Kidney capillary endothelial cell (primary cell): ENCODE results near the gene SMIM20.
"Not testable (repeated sequence)": the region's sequence is repeated elsewhere in the genome, so short reads cannot be mapped to it uniquely, and the experiment has no call there.

Experiments used
- DNase-seq: peaks from one replicate; pipeline ENCODE4 v3.0.0-alpha.2; 2018; ENCODE audit warnings: low spot score

Gene SMIM20

DNA sequence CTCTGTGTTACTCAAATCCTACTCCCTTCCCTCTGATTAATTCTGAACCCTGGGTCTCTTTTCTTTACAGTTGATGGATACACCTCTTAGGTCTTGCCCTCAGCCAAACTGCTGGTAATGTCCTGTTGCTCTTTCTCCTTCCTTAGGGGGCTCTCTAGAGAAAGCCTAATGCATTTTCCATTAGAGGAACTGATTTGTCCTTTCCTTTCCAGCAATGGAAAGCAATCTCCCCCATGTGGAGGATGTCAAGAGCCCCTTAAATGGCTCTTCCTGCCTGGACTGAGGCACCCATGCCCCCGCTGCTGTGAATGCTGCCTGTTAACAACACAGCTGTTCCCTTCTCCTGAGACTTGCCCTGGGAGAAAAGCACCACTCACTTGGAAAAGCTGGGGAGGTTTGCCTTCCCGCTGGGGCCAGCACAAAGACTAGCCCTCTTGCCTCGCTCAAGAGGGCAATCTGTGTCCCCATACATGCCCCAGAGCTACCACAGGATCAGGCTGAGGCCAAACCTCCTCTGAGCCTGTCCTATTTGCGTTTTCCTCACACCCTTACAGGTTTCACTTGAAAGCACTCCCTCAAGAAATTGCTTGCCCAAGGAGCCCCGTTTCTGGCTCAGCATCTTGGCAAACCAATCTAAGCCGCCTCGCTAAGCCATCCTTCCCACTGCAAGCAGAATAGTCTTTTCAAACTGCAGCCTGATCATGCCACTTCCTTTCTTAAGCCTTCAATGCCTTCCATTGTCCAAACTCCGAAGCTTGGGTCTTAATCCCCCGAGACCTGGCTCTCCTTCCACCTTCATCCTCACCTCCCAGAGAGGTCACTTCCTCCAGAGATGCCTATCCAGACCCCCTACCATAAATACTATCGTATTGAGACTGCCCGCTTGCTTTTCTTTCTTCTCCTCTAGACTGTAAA is 23.2 kb upstream of the SMIM20 start:
- no peak for DNase-seq

DNA sequence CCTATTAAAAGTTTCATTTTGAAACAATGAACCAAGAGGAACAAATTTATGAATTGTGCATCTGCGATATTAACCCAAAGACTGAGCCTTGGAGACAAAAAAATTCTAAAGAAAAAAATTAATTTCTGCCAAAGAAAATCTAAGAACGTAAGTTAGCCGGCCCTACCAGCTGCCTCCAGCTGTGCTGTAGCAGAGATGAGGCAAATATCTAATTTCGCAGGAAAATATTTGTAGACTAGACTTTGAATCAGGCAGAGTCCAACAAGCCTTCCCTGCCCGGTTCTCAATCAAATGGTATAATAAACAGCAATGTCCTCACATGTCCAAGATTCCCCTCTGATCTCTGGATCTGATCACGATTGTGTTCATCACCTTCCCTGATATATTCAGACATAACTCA is 21.2 kb upstream of the SMIM20 start:
- DNase-seq = no peak

GRCh38 chr4:25896776-25897539 is 17.1 kb upstream of the SMIM20 start:
- DNase-seq = no peak

DNA sequence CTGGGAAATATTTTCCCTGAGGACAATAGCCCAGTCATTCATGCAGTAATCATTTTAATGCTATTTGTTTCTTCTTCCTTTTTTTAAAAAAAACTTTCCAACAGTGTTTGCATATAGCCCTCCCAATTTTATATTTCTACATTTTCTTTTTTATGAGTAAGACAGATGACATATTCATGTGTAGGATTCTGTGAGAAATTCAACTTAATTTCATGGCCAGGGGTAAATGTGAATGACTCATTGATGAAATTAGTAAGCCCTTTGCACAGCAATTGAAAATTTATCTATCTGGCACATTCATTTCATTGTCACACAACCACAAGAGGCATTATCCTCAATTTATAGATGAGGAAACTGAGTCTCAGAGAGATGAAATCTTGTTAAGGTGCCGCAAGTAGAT is 13.7 kb upstream of the SMIM20 start:
- DNase-seq = no peak

DNA sequence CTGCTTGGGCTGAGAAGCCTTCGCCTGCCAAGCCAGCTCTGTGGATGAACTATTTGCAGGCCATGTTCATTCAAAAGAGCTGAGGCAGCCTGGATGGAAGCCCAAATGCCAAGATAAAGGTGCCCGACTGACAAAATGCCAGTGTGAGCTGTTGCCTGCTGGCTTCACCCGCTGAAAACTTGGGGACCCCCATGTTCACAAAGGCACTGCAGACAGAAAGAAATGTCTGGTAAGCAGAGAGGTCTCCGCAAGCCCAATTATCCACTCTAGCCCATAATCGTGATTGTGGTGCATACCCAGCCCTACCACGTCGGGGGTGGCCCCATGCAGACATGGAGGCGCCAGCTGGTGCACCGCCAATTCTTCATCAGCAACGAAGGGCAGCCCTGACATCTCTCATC is 13.0 kb upstream of the SMIM20 start:
- DNase-seq = no peak

- no peak for DNase-seq
Observed at GRCh38 chr4:25903900-25904747, 9.9 kb upstream of the SMIM20 start.

- DNase-seq = no peak
Observed at GRCh38 chr4:25904748-25905082, 9.3 kb upstream of the SMIM20 start.

GRCh38 chr4:25905371-25905770 is 8.6 kb upstream of the SMIM20 start:
- DNase-seq = no peak

- DNase-seq = not testable (repeated sequence)
Observed at GRCh38 chr4:25906113-25906512, 7.9 kb upstream of the SMIM20 start.

GRCh38 chr4:25908491-25908901 is 5.5 kb upstream of the SMIM20 start:
- peak; percentile 80 for DNase-seq

GRCh38 chr4:25911356-25911755 is 2.7 kb upstream of the SMIM20 start:
- no peak for DNase-seq

DNA sequence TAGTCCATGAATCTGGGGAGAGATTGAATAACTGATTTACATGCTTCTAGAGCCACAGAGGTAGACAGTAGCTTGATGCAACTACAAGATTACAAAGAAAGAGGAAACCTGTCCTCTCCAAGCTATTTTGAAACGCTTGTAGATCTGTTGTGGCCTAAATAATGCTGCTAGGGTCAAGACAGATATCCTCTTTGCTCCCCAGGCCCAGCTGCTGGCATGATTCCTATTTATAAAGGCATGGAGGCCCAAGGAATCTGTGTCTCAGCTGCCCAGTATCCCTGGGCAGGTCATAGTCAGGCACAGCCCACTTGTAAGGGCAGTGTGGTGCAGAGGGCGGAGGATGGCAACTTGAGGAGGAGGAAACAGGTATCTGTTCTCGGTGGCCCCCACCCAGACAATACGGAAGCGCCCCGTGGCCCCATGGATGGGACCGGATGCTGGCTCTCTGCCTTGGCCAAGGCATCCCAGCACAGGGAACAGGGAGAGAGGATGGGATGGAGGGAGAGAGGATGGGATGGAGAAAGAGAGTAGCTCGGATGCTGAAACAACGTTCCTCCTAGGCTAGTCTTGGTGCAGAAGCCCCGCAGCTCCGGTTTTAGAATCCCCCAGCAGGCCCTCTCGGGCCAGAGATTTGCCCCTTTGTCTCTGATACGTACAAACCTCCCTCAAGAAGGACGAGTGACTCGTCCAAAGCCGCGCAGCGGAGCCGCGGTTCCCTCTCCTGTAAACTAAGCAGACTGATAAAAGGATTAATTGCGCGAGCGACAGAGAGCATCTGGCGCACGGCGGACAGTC is 767 bp upstream of the SMIM20 start:
- peak; percentile 5 for DNase-seq

- no peak for DNase-seq
Observed at GRCh38 chr4:25914670-25915352, 791 bp downstream of the SMIM20 start.

DNA sequence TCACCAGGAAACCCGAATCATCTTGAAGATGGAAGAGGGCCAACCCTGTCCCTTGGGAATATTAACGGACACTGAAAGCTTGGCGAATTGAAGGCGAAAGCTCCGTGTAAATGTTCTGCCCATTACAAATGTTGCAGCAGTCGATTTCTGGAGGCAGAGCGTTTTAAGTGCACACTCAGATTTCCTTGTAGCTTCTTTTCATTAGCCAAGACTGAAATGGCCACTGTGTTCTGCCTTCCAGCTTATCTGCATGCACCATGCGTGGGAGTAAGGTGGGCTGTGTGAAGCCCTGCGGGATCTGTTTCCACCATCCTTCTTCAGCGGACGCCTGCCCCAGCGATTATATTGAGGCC is 1.3 kb downstream of the SMIM20 start:
- DNase-seq = no peak

DNA sequence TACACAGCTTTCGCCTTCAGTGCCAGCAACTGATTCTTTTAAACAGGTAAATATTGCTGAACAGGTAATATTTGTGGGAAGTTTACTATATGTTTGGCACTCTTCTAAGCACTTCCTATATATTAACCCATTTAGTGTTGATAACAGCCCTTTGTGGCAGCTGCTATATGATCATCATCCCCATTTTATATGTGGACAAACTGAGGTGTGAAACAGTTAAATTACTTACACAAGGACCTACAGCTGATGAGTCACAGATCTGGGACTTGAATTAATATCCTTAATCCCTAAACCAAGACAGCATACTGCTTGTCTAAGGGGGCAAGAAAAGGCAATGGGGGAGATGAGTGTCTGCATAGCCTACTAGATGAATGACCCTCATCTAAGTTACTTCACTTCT is 2.9 kb downstream of the SMIM20 start:
- DNase-seq = no peak

DNA sequence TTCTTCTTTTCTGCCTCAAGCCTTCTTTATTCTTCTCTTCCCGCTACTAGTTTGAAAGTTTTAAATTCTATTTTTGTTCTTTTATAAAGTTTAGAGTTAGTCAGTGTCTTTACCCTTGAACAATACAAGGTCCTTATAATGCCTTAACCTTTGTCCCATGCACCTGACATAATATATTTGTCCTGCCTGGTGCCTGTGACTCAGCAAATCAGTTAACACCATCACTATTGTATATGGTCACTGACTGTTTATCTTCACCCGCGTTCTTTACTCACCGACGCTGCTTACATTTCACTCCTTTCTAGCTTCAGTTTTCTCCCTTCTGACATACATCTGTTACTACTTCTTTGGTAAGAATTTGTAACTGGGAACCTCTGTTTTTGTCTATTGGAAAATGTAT is 5.7 kb downstream of the SMIM20 start:
- no peak for DNase-seq

GRCh38 chr4:25921922-25922321 is 7.9 kb downstream of the SMIM20 start:
- no peak for DNase-seq

- no peak for DNase-seq
Observed at GRCh38 chr4:25922812-25923369, 8.9 kb downstream of the SMIM20 start.

DNA sequence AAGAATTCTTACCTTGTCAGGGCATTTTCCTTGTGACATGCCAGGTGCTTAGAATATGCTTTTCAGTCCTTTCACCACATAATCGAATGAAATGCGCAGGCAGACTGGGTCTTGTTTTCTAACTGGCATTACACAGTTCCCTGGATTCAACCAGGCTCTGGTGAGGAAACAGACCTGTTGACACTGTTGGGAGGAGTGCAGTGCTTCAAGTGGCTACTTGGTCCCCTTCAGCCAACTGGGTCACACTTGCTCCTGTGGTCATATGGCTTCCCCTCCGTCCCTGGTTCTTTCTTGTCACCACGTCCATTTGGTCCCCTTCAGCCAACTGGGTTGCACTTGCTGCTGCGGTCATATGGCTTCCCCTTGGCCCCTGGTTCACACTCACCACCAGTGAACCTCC is 9.7 kb downstream of the SMIM20 start:
- no peak for DNase-seq

GRCh38 chr4:25925486-25926201 is 11.6 kb downstream of the SMIM20 start:
- no peak for DNase-seq
